ENCODE measurements around the gene DDX27. TPM values are rescaled to one million over a fixed set of nuclear protein-coding genes. Genes with fewer than 3 reads are reported as not detected.

DDX27 gene
- total and polyA plus RNA-seq, 8 donors = 21.8 to 49.5 (median 46.0) TPM

DNA sequence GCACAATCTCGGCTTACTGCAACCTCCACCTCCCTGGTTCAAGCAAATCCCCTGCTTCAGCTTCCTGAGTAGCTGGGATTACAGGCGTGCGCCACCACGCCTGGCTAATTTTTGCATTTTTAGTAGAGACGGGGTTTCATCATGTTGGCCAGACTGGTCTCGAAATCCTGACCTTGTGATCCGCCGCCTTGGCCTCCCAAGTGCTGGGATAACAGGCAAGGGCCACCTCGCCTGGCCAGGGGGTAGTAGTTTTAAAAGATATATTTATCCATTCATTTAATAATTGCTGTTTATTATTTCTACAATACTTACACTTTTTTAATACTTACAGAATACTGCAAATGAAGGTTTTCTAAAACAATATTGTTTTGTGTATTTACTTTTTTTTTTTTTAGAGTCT, 15.5 kb upstream of the DDX27 start:
- intact Hi-C loops (cut with DNase I) = no loop called here
- no peaks in the 10 kb centered on the region for H3K9me3 ChIP-seq
- DNase-seq (no peak), ATAC-seq (no peak)
- H3K4me3 ChIP-seq = no peak overlapping the region
- H3K27ac ChIP-seq = no peak overlapping the region
- H3K4me1 ChIP-seq = no peaks in the 10 kb centered on the region
- TF ChIP-seq, protein P1, sequence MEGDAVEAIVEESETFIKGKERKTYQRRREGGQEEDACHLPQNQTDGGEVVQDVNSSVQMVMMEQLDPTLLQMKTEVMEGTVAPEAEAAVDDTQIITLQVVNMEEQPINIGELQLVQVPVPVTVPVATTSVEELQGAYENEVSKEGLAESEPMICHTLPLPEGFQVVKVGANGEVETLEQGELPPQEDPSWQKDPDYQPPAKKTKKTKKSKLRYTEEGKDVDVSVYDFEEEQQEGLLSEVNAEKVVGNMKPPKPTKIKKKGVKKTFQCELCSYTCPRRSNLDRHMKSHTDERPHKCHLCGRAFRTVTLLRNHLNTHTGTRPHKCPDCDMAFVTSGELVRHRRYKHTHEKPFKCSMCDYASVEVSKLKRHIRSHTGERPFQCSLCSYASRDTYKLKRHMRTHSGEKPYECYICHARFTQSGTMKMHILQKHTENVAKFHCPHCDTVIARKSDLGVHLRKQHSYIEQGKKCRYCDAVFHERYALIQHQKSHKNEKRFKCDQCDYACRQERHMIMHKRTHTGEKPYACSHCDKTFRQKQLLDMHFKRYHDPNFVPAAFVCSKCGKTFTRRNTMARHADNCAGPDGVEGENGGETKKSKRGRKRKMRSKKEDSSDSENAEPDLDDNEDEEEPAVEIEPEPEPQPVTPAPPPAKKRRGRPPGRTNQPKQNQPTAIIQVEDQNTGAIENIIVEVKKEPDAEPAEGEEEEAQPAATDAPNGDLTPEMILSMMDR (IDR thresholded peaks at IDR 0.05) = no peak
- H3K27me3 ChIP-seq = no peaks in the 10 kb centered on the region
- no peaks in the 10 kb centered on the region for H3K36me3 ChIP-seq

DNA sequence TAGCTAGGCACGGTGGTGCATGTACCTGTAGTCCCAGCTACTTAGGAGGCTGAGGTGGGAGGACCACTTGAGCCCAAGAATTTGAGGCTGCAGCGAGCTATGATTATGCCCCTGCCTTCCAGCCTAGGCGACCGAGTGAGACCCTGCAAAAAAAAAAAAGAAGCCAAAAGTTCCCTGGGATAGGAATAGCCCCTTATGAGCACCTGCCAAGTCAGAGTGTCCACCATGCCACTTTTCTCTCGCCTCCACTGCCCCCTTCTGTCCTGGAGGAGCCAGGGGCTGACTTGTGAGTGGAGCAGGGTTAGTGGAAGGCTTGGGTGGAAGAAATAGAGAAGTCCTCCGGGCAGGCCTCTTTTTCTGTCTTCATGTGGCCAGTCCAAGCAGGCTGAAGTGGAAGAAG, 12.1 kb upstream of the DDX27 start:
- intact Hi-C loops (cut with DNase I) = no loop called here
- no peak for DNase-seq
- Histone ChIP-seq H3K4me3 (no peak overlapping the region), H3K4me1 (no peaks in the 10 kb centered on the region), H3K27me3 (no peaks in the 10 kb centered on the region), H3K9me3 (peaks cover 0 to 10% of the 10 kb centered on the region in 2 donors), H3K36me3 (no peaks in the 10 kb centered on the region), H3K27ac (no peak overlapping the region)
- ATAC-seq = no peak
- TF ChIP-seq, protein P1 (IDR thresholded peaks at IDR 0.05) = no peak

DNA sequence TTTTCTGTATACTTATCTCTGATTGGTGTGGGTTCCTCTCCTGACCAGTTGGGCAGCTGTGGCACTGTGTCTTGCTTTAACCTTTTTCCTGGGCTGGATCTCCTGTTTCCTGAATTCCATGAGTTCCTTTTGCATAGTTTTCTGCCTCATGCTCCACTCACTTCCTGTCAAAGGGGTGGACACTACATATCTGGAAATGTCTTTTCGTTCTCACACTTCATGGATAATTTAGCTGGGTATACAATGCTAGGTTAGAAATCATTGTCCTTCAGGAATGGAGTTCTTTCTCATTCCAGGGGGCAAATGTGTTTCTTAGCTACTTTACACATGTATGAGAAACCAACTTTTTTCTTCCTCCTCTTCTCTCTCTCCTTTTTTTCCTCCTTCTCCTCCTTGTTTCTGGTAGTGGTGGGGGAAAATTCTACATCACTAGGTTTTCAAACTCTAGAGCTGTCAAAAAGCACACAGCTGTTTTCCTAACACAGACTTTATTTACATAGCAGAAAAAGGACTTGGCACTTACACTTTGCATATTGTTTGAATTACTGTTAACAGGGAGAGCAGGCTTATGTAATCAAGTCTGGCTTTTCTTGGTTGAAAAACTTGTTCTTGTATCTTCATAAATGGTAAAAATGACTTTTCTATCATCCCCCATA, 9.0 kb upstream of the DDX27 start:
- TF ChIP-seq, protein P1 (IDR thresholded peaks at IDR 0.05) = no peak
- Histone ChIP-seq H3K9me3 (peaks cover 0 to 10% of the 10 kb centered on the region in 2 donors), H3K4me1 (no peaks in the 10 kb centered on the region), H3K27ac (no peak overlapping the region), H3K27me3 (no peaks in the 10 kb centered on the region), H3K4me3 (no peak overlapping the region), H3K36me3 (no peaks in the 10 kb centered on the region)
- peak; percentile 91 for ATAC-seq
- DNase-seq = peak in 1 of 4 donors; percentile 29
- intact Hi-C loops (cut with DNase I) = no loop called here

DNA sequence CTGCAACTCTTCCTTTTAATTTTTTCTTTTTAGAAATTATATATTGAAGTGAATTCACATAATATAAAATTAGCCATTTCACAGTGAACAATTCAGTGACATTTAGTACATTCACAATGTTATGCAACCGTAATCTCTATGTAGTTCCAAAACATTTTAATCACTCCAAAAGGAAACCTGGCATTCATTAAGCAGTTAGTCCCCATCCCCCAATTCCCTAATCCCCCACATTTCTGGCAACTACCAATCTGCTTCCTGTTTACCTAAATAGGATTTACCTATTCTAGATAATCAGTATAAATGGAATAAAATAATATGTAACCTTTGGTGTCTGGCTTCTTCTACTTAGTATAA, 8.5 kb upstream of the DDX27 start:
- Histone ChIP-seq H3K4me1 (no peaks in the 10 kb centered on the region), H3K27me3 (no peaks in the 10 kb centered on the region), H3K4me3 (no peak overlapping the region), H3K9me3 (peaks cover 0 to 10% of the 10 kb centered on the region in 2 donors), H3K27ac (no peak overlapping the region), H3K36me3 (no peaks in the 10 kb centered on the region)
- DNase-seq (no peak), ATAC-seq (peak; percentile 52)
- intact Hi-C loops (cut with DNase I) = no loop called here
- TF ChIP-seq, protein P1 (IDR thresholded peaks at IDR 0.05) = no peak

DNA sequence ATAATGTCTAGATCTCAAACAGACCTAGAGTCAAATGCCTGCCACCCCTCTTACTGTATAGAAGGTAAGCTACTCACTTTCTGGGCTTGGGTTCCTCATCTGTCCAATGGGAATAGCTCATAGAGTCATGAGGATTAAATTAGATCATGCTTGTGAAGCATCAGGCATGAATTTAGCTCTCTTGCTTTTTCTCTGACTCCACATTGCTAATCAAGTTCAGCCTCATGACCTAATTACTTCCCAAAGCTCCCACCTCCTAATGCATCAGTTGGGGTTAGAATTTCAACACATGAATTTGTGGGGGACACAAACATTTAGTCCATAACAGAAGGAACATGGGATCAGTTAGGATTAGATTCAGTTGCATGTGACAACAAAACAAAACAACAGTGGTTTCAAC, 4.6 kb upstream of the DDX27 start:
- peaks cover 0 to 10% of the 10 kb centered on the region in 2 donors for H3K9me3 ChIP-seq
- TF ChIP-seq, protein P1 (IDR thresholded peaks at IDR 0.05) = no peak
- H3K27ac ChIP-seq = no peak overlapping the region
- H3K27me3 ChIP-seq = no peaks in the 10 kb centered on the region
- ATAC-seq (no peak), DNase-seq (no peak)
- intact Hi-C loops (cut with DNase I) = no loop called here
- peaks cover 0 to 16% of the 10 kb centered on the region in 2 donors for H3K4me1 ChIP-seq
- H3K36me3 ChIP-seq = no peaks in the 10 kb centered on the region
- H3K4me3 ChIP-seq = no peak overlapping the region

Data from left lung (tissue), 10 donors.